ENCODE data around the gene CELF3. TPM values are rescaled to one million over a fixed set of nuclear protein-coding genes. Genes with fewer than 3 reads are reported as not detected.

Gene CELF3
- total RNA-seq, 1 experiment from 2014 or later, result 0.42 TPM

GRCh38 chr1:151705146-151705545, 11.5 kb downstream of the CELF3 start:
- no peak for ATAC-seq
- no peaks in the 10 kb centered on the region for H3K27me3 Mint-ChIP-seq (ENCODE audit: low read depth)
- H3K27ac Mint-ChIP-seq, result peak overlapping the region; percentile 66
- TF ChIP-seq GTF2I (CRISPR knock-in tag; conservative IDR thresholded peaks at IDR 0.05) (no peak), HMGXB4 (CRISPR knock-in tag; IDR thresholded peaks at IDR 0.05) (no peak), GRHL2 (CRISPR knock-in tag; IDR thresholded peaks at IDR 0.05; ENCODE audit: insufficient replicate concordance, severe bottlenecking) (no peak), GABPB1 (CRISPR knock-in tag; IDR thresholded peaks at IDR 0.05) (no peak), ZBTB21 (CRISPR knock-in tag; IDR thresholded peaks at IDR 0.05; ENCODE audit: borderline replicate concordance) (no peak), MAX (CRISPR knock-in tag; IDR thresholded peaks at IDR 0.05) (no peak), ZNF219 (CRISPR knock-in tag; IDR thresholded peaks at IDR 0.05; ENCODE audit: borderline replicate concordance) (no peak), ZNF263 (CRISPR knock-in tag; IDR thresholded peaks at IDR 0.05; ENCODE audit: low read depth) (no peak), NFYB (CRISPR knock-in tag; conservative IDR thresholded peaks at IDR 0.05; ENCODE audit: low read depth) (no peak), ARID4B (CRISPR knock-in tag; IDR thresholded peaks at IDR 0.05; ENCODE audit: borderline replicate concordance) (no peak), ZNF512 (CRISPR knock-in tag; IDR thresholded peaks at IDR 0.05; ENCODE audit: borderline replicate concordance) (no peak), USF1 (CRISPR knock-in tag; IDR thresholded peaks at IDR 0.05) (no peak), SMAD3 (CRISPR knock-in tag; IDR thresholded peaks at IDR 0.05; ENCODE audit: borderline replicate concordance) (no peak)
- TF ChIP-seq, protein P1, sequence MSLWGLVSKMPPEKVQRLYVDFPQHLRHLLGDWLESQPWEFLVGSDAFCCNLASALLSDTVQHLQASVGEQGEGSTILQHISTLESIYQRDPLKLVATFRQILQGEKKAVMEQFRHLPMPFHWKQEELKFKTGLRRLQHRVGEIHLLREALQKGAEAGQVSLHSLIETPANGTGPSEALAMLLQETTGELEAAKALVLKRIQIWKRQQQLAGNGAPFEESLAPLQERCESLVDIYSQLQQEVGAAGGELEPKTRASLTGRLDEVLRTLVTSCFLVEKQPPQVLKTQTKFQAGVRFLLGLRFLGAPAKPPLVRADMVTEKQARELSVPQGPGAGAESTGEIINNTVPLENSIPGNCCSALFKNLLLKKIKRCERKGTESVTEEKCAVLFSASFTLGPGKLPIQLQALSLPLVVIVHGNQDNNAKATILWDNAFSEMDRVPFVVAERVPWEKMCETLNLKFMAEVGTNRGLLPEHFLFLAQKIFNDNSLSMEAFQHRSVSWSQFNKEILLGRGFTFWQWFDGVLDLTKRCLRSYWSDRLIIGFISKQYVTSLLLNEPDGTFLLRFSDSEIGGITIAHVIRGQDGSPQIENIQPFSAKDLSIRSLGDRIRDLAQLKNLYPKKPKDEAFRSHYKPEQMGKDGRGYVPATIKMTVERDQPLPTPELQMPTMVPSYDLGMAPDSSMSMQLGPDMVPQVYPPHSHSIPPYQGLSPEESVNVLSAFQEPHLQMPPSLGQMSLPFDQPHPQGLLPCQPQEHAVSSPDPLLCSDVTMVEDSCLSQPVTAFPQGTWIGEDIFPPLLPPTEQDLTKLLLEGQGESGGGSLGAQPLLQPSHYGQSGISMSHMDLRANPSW (CRISPR knock-in tag; conservative IDR thresholded peaks at IDR 0.05; ENCODE audit: low read depth), result no peak
- ChIA-PET POLR2A (no interaction called here), CTCF (interaction anchor here (0.6 to 2.1 kb wide), 4 partner anchors 9 to 132 kb away, joined by 3 to 6 read pairs (median 5); partner anchors contain the start of gene RIIAD1)
- no peak overlapping the region for H3K4me3 Mint-ChIP-seq
- H3K4me1 Mint-ChIP-seq, result no peaks in the 10 kb centered on the region
- peaks cover 8% of the 10 kb centered on the region for H3K36me3 Mint-ChIP-seq
- H3K9me3 Mint-ChIP-seq, result no peaks in the 10 kb centered on the region
- no peak for DNase-seq (ENCODE audit: low spot score)
